Endothelial cell (in vitro differentiated cells): ENCODE results near the gene XAB2. TPM values are rescaled to one million over a fixed set of nuclear protein-coding genes. Genes with fewer than 3 reads are reported as not detected.

Experiments
- DNase-seq: peaks from one replicate; pipeline ENCODE4 v3.0.0; 2021; ENCODE audit warnings: low spot score
- H3K27ac Mint-ChIP-seq: one replicate; pipeline ENCODE4 v1.8.0; 2021; ENCODE audit warnings: mixed read lengths, inconsistent platforms; ENCODE audit not compliant: unreplicated experiment
- H3K27me3 Mint-ChIP-seq: one replicate; pipeline ENCODE4 v1.8.0; 2021; ENCODE audit warnings: mild to moderate bottlenecking, moderate library complexity, mixed read lengths, inconsistent platforms; ENCODE audit not compliant: unreplicated experiment
- H3K36me3 Mint-ChIP-seq: one replicate; pipeline ENCODE4 v1.8.0; 2021; ENCODE audit warnings: mild to moderate bottlenecking, low read depth, mixed read lengths, inconsistent platforms; ENCODE audit not compliant: unreplicated experiment
- H3K4me1 Mint-ChIP-seq: one replicate; pipeline ENCODE4 v1.8.0; 2021; ENCODE audit warnings: mild to moderate bottlenecking, mixed read lengths, inconsistent platforms; ENCODE audit not compliant: unreplicated experiment
- H3K4me3 Mint-ChIP-seq: one replicate; pipeline ENCODE4 v1.8.0; 2021; ENCODE audit warnings: mild to moderate bottlenecking, mixed read lengths, inconsistent platforms; ENCODE audit not compliant: unreplicated experiment
- H3K9me3 Mint-ChIP-seq: one replicate; pipeline ENCODE4 v1.8.0; 2021; ENCODE audit warnings: mixed read lengths, inconsistent platforms; ENCODE audit not compliant: unreplicated experiment
- long read RNA-seq: library from polyadenylated mRNA; unstranded; transcript quantifications from one replicate; pipeline ENCODE4 v2.0.0, GENCODE V29; 2020; ENCODE audit not compliant: unreplicated experiment
- total RNA-seq: library from RNA; stranded (reverse); fragmentation: NEBNext Ultra II Directional; extraction: Animal tissue kit (Norgen Biotek cat#: 25700); gene quantifications from one replicate; pipeline ENCODE4 v1.2.1, GENCODE V29; 2021; ENCODE audit not compliant: unreplicated experiment
- TF ChIP-seq, protein P1 (sequence below): fragments of 200-600 bp; sonication (generic); IDR thresholded peaks from one replicate; pipeline ENCODE4 v1.5.0; 2021; ENCODE audit warnings: antibody characterized with exemption; ENCODE audit not compliant: unreplicated experiment

XAB2 gene
- total RNA-seq, result 46.1 TPM
- long read RNA-seq, transcript XAB2-201 (19 exons, 2,667 nt), result major isoform, 6 of 7 reads
- long read RNA-seq, partial matches to known transcripts, result 1 of 7 reads
- long read RNA-seq, other reads (novel, unspliced or antisense), result 0 of 7 reads

DNA sequence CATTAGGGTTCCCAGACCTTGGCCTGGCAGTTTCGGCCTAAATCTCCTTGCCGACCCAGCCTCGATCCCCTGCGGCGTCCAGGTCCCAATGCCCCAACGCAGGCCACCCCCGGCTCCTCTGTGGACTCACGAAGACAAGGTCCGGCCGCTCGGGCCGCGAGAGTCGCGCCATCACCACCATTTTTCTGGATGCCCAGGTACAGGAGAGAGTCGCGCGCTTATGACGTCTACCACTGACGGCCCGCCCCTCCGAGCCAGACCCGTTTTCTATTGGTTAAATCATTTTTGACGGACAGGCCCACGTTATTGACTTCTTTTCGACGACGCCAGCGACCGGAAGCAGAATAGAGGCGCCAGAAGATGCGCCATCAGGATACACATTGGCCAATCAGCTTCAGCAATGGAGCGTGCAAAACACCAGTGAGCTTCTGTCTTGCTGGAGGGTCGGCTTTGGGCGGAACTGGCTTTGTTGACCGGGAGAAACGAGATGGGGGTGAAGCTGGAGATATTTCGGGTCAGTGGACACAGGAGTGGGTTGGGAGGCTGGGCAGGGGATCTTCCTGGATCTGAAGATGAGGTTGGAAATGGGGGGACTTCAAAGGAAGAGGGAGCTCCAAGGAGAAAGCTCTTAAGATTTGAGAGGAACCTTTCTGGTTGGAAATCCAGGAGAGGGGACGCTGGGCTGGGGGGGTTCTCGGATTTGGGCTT is at the start of gene XAB2, which contains the start of gene PET100:
Gene XAB2, minus strand, starts transcription at position 199 of the 708 bp plus-strand sequence. Its CDS starts 18 bp downstream, at position 181.
Gene PET100, plus strand, starts transcription at position 447 of the 708 bp plus-strand sequence. Its CDS starts 41 bp downstream, at position 488.
- peaks cover 18% of the 10 kb centered on the region for H3K27me3 Mint-ChIP-seq
- H3K27ac Mint-ChIP-seq, result peak within 1 kb of the TSS; percentile 100
- TF ChIP-seq, protein P1, sequence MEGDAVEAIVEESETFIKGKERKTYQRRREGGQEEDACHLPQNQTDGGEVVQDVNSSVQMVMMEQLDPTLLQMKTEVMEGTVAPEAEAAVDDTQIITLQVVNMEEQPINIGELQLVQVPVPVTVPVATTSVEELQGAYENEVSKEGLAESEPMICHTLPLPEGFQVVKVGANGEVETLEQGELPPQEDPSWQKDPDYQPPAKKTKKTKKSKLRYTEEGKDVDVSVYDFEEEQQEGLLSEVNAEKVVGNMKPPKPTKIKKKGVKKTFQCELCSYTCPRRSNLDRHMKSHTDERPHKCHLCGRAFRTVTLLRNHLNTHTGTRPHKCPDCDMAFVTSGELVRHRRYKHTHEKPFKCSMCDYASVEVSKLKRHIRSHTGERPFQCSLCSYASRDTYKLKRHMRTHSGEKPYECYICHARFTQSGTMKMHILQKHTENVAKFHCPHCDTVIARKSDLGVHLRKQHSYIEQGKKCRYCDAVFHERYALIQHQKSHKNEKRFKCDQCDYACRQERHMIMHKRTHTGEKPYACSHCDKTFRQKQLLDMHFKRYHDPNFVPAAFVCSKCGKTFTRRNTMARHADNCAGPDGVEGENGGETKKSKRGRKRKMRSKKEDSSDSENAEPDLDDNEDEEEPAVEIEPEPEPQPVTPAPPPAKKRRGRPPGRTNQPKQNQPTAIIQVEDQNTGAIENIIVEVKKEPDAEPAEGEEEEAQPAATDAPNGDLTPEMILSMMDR, result no peak
- no peaks in the 10 kb centered on the region for H3K9me3 Mint-ChIP-seq
- H3K4me3 Mint-ChIP-seq, result peak within 1 kb of the TSS; percentile 100
- peaks cover 33% of the 10 kb centered on the region for H3K4me1 Mint-ChIP-seq
- peak; percentile 92 for DNase-seq
- H3K36me3 Mint-ChIP-seq, result peaks cover 23% of the 10 kb centered on the region

DNA sequence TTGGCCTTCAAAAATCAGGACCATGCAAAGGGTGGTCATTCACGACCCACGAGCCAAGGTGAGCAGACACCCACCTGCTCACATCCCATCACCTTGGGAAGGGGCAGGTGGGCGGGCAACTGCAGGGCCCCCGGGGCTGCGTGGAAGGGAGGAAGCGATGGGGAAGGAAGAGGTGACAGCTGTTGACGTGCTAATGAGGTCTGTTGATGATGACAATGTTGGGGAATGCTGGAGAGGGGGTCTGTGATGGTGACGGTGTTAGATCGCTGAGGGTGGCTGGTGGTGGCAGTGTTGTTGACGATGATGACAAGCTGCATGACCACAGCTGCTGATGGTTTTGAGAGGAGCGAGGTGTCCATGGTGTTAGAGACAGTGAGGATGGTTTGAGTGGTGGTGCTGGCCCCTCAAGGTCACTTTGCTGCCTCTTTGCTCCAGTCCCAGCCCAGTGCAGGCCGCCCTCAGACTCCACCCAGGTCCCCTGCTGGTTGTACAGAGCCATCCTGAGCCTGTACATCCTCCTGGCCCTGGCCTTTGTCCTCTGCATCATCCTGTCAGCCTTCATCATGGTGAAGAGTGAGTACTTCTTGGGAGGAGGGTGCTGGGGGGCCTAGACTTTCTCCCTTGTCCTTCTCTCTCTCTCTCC is 48.4 kb upstream of the XAB2 start:
- Mint-ChIP-seq H3K4me1 (no peaks in the 10 kb centered on the region), H3K9me3 (peaks cover 4% of the 10 kb centered on the region), H3K27ac (no peak overlapping the region), H3K4me3 (peak overlapping the region; percentile 21), H3K27me3 (peaks cover 10% of the 10 kb centered on the region), H3K36me3 (peaks cover 6% of the 10 kb centered on the region)
- TF ChIP-seq, protein P1, result no peak
- no peak for DNase-seq

DNA sequence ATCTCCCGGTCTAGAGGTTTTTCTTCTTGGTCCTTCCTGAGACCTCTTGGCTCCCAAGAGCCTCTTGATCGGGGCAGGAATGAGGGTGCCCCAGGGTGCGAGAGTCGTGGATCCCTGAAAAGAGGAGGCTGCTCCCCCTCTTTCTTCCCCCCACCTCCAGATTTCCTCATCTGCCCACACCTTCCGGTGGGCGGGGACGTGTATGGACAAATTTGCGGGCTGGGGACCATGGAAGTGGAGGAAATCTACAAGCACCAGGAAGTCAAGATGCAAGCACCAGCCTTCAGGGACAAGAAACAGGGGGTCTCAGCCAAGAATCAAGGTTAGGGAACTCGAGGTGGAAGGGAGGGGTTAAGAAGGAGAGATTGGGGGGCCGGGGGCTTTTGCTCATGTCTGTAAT is 47.5 kb upstream of the XAB2 start, which contains the start of gene MCEMP1:
Gene MCEMP1, plus strand, starts transcription at position 237 of the 400 bp plus-strand sequence. Its CDS starts 31 bp downstream, at position 268.
- no peak within 1 kb of the TSS for H3K27ac Mint-ChIP-seq
- H3K4me3 Mint-ChIP-seq, result peak within 1 kb of the TSS; percentile 21
- no peaks in the 10 kb centered on the region for H3K4me1 Mint-ChIP-seq
- no peak for DNase-seq
- peaks cover 4% of the 10 kb centered on the region for H3K9me3 Mint-ChIP-seq
- peaks cover 14% of the 10 kb centered on the region for H3K27me3 Mint-ChIP-seq
- peaks cover 4% of the 10 kb centered on the region for H3K36me3 Mint-ChIP-seq
- TF ChIP-seq, protein P1, result no peak

DNA sequence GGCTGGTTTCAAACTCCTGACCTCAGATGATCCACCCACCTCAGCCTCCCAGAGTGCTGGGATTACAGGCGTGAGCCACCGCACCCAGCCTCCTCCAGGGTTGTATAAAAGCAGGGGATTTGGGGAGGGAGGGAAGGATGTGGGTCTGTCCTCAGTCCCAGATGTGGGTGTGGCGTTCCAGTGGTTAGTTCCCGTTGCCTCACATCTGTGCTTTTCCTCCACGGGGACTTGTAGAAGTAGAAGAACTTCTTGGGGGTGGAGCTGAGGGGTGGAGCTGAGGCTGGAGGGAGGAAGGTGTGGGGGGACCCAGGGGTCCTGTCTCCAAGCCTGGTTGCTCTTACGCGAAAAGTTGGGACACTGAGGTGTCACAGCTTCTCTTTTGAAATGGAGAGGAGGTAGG is 47.0 kb upstream of the XAB2 start:
- Mint-ChIP-seq H3K4me3 (no peak overlapping the region), H3K27me3 (peaks cover 17% of the 10 kb centered on the region), H3K9me3 (peaks cover 4% of the 10 kb centered on the region), H3K36me3 (peaks cover 4% of the 10 kb centered on the region), H3K27ac (no peak overlapping the region), H3K4me1 (no peaks in the 10 kb centered on the region)
- no peak for DNase-seq
- TF ChIP-seq, protein P1, result no peak
